Right ventricle myocardium superior (tissue), 1 donor: ENCODE results near the gene B4GALNT3. TPM values are rescaled to one million over a fixed set of nuclear protein-coding genes. Genes with fewer than 3 reads are reported as not detected.
A peak's percentile ranks its signal among the peaks of the same experiment; 100 is the strongest.

ENCODE experiments used
- ATAC-seq: fragments of 200-7000 bp; cut with Tn5 transposase; one replicate; pipeline ENCODE4 v1.9.1; 2020; ENCODE audit warnings: mild to moderate bottlenecking; ENCODE audit not compliant: poor library complexity
- DNase-seq: peaks from one replicate; pipeline ENCODE4 v3.0.0-alpha.2; 2020
- intact Hi-C: fragments of 100-400 bp; cut with DNase I; formaldehyde crosslinking; loops from one replicate; pipeline ENCODE4 v1.11.2; 2022
- total RNA-seq: library from RNA; stranded (reverse); fragmentation: NEBNext Ultra II Directional; extraction: Animal tissue kit (Norgen Biotek cat#: 25700); gene quantifications from one replicate; pipeline ENCODE4 v1.2.1, GENCODE V29; 2021
- donor health status: DM: no; HTN: yes; CAD: no; lungs with severe emphysema.

B4GALNT3 gene
- total RNA-seq, 1 donor from 2014 or later: 32.1 TPM

DNA sequence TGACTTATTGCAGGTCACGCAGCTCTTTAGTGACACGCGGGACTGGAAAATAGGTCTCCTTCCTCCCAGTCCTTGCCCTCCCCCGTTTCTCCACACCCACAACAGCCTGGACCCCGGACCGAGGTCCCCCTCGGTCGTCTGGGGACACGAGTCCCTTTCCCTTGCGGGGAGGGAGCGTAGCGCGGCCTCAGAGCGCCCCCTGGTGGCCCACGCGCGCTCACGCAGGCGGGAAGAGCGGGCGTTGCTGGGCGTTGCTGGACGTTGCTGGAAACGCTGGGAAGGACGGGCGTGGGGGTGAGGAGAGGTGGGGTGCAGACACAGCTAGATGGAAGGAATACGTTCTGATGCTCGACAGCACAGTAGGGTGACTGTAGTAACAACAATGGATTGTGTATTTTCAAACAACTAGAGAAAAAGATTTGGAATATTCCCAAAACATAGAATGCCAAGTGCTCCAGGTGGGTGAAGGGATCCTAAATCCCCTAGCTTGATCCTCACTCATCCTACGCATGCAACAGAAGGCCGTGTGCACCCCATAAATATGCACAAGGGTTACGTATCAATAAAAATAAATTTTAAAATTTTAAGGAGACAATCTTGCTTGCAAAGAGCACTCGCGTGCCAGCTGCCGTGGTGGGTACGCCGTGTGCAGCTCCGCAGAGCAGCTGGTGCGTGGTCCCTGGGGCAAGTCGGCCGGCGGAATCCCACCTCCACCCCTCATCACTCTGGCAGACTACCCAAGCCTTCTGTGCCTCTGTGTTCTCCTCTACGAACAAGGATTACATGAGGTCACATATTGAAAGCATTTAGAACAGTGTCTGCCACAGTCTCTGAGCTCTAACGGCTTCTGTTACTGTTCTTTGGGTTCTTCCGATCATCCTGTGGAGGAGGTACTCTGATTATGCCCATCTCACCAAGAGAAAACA, 87.4 kb downstream of the B4GALNT3 start:
- ATAC-seq (peak; percentile 60), DNase-seq (peak; percentile 78)
- intact Hi-C loops: loop anchor here (2.0 kb wide), 1 partner anchor 96 kb away; no protein-coding TSS in a partner anchor

DNA sequence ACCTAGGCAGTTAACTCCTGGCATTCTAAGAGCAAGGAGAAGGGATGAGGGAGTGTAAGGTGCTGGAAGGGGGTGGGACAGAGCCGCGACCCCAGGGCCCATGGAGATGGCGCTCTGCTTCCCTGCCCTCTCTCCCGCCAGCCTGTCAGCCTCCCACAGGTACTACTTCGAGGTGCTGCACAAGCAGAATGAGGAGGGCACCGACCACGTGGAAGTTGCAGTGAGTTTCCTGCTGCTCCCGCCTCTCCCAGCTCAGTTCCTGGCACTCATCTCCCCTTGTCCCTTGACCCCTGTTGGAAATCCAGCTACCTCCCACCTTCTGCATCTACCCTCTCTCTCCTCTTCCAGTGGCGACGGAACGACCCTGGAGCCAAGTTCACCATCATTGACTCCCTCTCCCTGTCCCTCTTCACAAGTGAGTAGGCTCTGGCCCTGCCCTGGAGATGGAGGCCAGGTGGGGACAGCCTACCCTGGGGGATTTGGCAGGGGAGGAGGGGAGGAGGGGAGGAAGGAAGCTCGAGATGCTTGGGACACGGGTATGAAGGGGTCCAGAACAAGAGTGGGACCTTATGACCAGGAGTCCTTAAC, 88.2 kb downstream of the B4GALNT3 start:
- intact Hi-C loops: loop anchor here (2.0 kb wide), 1 partner anchor 97 kb away; no protein-coding TSS in a partner anchor
- no peak for DNase-seq
- ATAC-seq: no peak

DNA sequence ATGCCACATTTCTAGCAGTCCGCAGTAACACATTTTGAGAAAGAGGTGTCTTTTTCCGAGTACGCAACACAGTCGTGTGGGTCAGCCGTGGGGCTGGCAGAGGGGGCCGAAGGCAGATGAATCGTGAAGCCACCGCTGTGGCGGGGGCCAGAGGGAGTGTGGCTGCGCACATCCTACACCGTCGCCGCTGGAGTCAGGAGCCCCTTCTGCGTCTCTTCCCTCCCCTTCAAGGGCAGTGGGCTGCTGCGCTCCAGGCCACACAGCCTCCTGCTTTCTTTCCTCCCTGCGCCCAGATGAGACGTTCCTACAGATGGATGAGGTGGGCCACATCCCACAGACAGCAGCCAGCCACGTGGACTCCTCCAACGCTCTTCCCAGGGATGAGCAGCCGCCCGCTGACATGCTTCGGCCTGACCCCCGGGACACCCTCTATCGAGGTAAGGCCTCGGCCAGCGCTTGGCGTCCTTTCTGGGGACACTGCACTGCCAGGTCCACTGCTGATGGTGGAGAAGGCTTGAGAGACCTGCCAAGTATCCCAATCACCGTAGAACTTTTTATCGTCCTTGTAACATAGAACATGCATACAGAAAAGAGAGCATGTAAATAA, 89.8 kb downstream of the B4GALNT3 start:
- intact Hi-C loops: no loop called here
- DNase-seq (peak; percentile 62), ATAC-seq (peak; percentile 48)

DNA sequence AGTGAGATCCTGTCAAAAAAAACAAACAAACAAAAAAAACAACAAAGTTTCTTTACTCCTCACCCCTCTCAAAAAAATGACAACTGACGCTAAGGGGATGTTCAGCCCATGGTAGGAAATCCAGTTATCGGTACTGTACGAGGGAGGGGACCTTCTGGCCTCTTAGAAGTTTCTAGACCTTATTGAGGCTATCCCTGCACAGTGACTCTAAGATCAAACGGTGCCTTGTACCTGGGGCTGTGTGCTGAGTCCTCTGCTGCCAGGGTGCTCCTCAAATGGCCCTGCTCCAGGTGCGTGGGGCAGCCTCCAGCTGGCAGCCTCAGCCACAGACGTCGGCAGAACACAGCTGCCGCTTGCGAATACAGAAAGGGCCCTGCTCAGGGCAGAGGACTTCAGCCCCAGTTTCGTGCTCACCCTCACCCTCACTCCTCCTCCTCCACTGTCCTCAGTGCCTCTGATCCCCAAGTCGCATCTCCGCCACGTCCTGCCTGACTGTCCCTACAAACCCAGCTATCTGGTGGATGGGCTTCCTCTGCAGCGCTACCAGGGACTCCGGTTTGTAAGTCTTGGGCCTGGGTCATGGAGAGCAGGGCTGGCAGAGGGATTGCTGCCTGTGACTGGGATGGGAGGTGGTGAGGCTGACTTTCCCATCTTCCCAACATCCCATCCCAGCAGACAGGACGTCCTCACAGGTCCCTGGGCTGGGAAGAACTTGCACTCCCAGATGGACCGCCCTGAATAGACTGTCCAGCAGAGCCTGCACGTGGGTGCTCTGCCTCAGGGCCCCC, 90.9 kb downstream of the B4GALNT3 start:
- DNase-seq: peak; percentile 75
- intact Hi-C loops: no loop called here
- ATAC-seq: peak; percentile 71

DNA sequence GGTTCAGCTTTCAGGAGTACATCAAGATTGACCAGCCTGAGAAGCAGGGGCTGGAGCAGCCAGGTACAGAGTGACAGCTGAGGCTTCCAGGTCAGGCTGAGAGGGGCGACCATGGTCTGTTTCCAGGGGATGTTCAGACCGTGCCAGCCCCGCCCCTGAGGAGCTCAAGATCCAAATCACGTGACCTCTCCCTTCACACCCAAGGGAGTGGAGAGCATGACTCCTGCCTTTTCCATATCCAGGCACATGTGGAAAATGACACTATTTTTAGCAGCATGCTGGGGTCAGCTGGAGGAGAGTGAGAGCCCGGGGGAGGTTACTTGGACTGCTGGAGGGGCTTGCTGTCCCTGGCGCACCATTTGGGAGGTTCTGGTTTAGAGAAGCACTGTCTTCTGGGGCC, 92.7 kb downstream of the B4GALNT3 start:
- peak; percentile 26 for ATAC-seq
- no peak for DNase-seq
- intact Hi-C loops: no loop called here

DNA sequence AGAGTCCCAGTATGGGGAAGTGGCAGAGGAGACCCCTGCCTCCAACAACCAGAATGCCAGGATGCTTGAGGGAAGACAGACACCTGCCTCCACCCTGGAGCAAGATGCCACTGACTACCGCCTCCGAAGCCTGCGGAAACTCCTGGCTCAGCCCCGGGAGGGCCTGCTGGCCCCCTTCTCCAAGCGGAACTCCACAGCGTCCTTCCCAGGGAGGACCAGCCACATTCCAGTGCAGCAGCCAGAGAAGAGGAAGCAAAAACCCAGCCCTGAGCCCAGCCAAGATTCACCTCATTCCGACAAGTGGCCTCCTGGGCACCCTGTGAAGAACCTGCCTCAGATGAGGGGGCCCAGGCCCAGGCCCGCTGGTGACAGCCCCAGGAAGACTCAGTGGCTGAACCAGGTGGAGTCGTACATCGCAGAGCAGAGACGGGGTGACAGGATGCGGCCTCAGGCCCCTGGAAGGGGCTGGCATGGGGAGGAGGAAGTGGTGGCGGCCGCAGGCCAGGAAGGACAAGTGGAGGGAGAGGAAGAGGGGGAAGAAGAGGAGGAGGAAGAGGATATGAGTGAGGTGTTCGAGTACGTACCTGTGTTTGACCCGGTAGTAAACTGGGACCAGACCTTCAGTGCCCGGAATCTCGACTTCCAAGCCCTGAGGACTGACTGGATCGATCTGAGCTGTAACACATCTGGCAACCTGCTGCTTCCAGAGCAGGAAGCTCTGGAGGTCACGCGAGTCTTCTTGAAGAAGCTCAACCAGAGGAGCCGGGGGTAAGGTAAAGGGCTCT, 93.7 kb downstream of the B4GALNT3 start:
- no peak for ATAC-seq
- DNase-seq: no peak
- intact Hi-C loops: no loop called here

DNA sequence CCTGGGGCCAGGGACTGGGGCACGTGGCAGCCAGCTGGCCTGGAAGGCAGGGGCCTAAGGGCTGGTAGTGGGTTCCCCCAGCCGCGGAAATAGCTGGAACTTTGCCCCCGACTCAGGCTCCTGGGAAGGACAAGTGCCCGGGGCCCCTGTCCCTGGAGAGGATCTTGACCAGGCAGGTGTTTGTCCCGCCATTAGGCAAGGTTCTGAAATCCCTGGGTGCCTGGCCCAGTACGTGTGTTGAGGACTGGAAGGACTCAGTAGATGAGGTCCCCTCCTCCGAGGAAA, 94.2 kb downstream of the B4GALNT3 start:
- DNase-seq (no peak), ATAC-seq (no peak)
- intact Hi-C loops: no loop called here

DNA sequence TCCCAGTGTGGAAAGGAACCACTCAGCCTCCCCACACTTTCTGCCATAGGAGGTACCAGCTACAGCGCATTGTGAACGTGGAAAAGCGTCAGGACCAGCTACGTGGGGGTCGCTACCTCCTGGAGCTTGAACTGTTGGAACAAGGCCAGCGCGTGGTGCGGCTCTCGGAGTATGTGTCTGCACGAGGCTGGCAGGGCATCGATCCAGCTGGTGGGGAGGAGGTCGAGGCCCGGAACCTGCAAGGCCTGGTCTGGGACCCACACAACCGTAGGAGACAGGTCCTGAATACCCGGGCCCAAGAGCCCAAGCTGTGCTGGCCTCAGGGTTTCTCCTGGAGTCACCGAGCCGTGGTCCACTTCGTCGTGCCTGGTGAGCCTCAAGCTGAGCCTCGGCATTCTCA, 96.8 kb downstream of the B4GALNT3 start:
- DNase-seq: no peak
- intact Hi-C loops: no loop called here
- ATAC-seq: no peak

DNA sequence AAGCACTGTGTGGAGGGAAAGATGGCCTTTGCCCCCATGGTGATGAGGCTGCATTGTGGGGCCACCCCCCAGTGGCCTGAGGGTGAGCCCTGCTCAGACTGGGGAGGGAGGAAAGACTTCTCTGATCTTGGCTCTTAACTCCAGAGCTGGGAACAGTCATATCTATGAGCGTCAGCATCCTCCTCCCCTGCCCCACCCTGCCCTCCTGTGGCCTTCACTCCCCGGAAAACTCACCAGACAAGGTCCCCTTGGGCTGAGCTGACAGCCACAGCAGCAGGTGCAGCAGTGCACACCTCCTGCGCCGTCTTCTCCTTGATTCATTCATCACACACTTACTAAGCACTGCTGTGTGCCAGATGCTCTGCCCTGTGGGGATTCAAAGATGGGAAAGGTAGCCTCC, 98.8 kb downstream of the B4GALNT3 start:
- intact Hi-C loops: no loop called here
- DNase-seq (no peak), ATAC-seq (no peak)

DNA sequence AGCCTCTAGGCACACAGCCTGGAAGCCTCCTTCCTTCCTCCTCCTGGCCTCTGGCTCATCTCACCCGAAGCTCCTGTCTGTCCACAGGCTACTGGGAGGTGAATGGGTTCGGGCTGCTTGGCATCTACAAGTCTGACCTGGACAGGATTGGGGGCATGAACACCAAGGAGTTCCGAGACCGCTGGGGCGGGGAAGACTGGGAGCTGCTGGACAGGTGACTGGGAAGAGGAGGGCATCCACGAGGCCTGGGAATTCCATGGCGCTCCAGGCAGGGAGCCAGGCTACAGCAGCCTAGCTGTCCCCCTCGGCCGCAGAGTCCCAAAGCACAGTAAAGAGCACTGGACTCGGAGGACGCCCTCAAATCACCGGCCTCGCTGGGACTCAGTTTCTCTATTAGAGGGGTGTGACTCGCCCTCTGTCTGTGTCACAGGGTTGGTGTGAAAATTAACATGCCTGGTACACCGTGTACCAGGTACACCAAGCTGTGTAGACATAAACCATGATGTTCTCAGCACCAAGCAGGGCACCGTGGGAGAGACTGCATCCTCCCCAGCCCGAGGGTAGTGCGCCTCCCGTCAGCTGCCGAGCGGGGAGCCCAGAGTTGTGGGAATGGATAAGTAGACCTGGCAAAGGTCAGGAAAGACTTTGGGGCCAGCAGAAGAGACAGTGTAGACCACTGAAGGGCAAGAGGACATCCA, 99.6 kb downstream of the B4GALNT3 start:
- DNase-seq (no peak), ATAC-seq (no peak)
- intact Hi-C loops: no loop called here

DNA sequence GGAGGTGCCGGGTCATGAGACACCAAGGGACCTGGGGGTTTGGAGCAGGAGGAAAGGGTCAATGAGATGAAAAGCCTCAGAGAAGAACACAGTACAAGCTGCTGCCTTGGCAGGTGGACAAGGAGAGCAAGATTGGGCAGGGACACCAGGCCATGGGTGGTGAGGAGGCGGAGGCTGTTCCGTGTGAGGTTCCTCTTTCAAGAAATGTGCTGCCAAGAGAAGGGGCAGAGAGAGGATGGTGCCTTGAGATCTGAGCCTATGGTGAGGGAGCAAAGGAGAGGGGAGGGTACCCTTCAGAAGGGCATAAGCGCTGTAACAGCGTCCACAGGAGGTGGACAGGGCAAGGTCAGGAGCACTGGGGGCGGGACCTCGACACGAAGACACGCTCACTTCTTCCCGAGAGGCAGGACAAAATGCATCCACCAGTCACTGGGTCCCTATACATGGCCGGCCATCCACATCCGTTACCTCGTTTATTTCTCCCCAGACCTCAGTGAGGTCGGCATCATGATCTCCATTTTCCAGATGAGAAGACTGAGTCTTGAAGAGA, 100.2 kb downstream of the B4GALNT3 start:
- ATAC-seq: no peak
- intact Hi-C loops: no loop called here
- no peak for DNase-seq

DNA sequence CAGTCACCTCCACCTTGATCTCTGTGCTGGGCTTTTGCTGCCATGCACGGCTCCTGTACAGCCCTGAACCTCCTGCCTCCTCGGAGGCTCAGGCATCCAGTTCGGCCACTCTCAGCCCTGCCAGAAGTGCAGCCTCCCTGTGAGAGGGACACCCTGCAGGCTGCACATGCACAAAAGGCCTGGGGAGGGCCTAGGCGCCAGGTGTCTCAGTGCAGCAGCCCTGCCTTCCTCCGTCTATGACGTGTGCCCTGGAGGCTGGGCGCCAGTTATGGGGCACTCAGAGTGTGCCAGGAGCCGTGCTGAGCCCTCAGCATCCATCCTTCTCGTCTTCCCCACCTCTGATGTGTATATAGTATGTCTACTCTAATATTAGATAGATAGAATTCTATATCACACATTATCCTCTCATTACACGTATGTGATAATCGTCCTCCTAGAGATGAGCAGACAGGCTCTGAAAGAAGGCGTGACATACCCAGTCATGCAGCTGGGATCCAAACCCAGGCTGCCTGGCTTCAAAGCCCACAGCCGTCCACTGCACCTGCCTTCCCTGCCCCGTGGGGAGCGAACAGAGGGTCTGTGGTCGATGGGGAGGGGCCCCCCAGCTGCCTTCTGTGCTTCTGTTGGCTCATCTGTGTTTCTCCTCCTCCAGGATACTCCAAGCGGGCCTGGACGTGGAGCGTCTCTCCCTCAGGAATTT, 101.1 kb downstream of the B4GALNT3 start:
- ATAC-seq: no peak
- intact Hi-C loops: no loop called here
- no peak for DNase-seq

DNA sequence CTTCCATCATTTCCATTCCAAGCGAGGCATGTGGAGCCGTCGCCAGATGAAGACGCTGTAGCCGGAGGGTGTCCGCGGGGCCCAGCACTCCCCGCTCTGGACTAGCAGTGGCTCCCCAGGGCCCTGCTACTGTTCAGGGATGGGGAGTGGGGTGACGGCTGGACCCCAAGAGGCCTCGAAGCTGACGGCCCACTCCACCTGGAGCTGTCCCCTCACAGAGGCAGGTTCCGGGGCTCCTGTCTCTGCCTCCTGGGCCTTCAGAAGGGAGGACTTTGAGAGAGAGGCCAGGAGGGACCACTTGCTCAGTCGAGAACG, 101.6 kb downstream of the B4GALNT3 start:
- DNase-seq: no peak
- ATAC-seq: no peak
- intact Hi-C loops: no loop called here

DNA sequence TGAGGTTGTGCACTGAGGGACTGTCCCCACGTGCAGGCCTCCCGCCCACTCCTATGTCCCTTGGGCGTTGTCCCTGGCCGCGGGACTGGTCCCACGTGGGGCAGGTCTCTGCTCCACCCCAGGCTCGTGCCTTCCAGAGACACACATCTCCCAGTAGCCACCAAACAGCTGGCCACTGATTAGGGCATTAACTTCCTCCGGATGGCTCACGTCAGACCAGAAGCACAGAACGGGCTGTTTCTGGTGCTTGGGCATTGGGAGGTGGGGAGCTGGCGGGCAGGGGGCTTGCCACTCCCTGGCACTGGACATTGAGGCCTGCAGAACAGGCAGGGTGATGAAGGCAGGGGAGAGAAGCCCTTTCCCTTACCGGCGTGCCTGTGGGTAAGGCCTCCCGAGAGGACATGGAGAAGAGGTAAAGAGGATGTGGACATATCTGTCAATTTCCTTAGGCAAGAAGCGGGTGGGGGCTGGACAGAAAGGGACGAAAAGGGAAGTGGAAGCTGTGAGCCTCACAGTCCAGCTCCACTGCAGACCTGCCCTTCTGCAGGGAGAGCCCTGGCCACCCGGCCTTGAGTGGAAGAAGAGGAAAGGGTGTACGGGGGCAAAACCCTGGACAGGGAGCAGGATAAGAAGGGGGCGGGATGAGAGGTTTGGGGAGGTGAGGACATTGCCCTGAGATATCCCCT, 102.3 kb downstream of the B4GALNT3 start:
- DNase-seq (peak; percentile 71), ATAC-seq (peak; percentile 34)
- intact Hi-C loops: no loop called here

DNA sequence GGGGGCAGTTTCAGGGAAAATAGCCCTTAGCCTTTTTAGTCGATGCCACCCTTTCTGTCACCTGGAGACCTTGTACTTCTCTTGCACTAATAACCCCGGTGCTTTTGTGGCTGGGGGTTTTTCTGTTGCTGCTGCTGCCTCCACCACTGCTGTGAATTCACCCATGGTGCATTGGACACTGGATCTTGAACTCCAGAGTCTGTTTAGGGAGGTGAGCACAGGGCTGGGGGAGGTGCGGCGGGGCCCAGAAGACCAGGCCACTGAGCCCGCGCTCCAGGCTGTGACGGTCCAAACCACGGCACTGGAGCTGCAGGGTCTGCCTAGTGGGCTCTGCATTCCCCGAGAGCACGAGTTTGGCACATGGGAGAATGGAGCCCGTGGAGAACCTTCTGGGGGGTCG, 102.9 kb downstream of the B4GALNT3 start:
- intact Hi-C loops: no loop called here
- ATAC-seq (no peak), DNase-seq (no peak)

DNA sequence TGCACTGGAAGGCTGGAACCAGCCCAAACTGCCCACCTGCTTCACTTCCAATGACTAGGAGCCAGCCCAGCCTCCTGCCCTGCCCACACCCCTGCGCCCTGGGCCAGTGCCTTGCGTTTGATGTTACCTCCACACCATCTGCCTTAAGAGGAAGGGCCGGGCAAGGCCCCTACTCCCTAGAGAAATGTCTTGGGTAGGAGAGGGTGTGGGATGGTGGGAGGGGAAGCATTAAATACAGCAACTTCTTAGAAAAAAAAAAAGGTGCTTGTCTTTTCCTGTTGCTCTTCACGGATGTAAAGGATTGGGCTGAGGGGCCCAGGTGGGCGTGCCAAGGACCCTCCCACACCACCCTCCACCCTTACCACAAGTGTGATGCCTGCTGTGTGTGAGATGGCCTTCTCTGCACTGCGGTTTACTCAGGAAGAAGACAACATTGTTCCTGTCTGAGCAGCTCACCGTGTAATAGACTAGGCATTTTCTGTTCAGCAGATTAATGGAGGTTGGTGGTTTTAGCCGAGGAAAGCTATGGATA, 103.6 kb downstream of the B4GALNT3 start:
- DNase-seq: no peak
- intact Hi-C loops: no loop called here
- ATAC-seq: no peak
